ENCODE data around the gene SLC9A5.
A peak's percentile ranks its signal among the peaks of the same experiment; 100 is the strongest.

SLC9A5 gene

GRCh38 chr16:67238806-67239470, 9.8 kb upstream of the SLC9A5 start:
- DNase-seq = no peak

GRCh38 chr16:67240506-67240905, 8.3 kb upstream of the SLC9A5 start:
- DNase-seq = no peak

GRCh38 chr16:67241008-67241900, 7.5 kb upstream of the SLC9A5 start:
- DNase-seq = no peak

DNA sequence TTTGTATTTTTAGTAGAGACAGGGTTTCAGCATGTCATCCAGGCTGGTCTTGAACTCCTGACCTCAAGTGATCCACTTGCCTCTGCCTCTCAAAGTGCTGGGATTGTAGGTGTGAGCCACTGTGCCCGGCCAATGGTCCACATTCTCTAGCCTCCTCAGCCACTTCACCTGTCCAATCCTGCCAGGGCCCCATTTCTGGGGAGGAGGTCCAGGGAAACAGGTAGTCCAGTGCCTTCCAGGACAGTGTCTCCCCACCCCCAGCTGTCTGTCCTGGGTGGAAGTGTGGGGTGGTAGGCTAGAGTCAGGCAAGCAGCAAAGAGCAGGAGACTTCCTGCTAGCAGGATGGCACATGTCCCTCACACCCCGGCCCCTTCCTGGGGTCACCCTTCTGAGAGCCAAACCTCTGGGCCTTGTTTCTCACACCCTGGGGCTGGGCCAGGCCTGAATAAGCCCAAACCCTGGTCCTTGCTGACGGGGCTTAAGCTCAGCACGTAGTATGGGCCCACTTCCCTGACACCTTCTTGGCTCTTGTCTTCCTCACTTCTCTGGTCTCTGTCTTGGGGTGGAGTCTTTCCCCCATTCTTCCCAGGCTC, 6.5 kb upstream of the SLC9A5 start:
- no peak for DNase-seq

- no peak for DNase-seq
Measured at GRCh38 chr16:67243481-67243880, 5.3 kb upstream of the SLC9A5 start.

GRCh38 chr16:67244387-67245185, 4.2 kb upstream of the SLC9A5 start:
- DNase-seq = peak; percentile 73 to 78

DNA sequence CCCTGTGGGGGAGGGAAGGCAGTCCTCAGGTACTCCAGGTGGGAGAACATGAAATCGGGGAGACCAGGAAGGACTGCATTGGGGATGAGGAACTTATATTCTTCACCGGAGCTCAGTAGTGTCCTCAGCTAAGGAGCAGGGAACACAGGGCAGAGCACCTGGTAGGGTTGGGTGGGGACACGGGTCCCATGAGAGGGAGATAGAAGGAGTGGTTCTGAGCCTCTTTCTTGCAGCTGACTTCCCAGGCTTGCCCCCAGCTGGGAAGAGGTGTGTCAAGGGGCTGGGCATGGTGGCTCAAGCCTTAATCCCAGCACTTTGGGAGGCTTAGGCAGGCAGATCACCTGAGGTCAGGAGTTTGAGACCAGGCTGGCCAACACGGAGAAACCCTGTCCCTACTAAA, 3.6 kb upstream of the SLC9A5 start:
- no peak for DNase-seq

DNA sequence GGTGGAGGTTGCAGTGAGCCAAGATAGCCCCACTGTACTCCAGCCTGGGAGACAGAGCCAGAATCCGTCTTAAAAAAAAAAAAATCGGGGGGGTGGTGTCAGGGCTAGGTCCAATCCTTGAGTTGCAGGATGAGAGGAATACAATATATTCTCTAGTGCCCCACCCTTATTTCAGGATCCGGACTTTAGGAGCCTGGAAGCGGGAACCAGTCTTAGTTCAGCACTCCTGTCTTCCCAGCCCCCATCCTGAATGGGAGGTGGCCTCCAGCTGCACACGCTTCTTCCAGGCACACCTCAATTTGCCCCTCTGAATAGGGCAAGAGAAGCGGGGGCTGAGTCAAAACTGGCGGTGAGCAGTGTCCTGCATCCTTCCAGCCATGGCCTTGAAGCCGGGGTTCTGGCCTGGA, 3.1 kb upstream of the SLC9A5 start:
- DNase-seq = no peak

GRCh38 chr16:67246081-67246755, 2.6 kb upstream of the SLC9A5 start:
- DNase-seq = no peak

DNA sequence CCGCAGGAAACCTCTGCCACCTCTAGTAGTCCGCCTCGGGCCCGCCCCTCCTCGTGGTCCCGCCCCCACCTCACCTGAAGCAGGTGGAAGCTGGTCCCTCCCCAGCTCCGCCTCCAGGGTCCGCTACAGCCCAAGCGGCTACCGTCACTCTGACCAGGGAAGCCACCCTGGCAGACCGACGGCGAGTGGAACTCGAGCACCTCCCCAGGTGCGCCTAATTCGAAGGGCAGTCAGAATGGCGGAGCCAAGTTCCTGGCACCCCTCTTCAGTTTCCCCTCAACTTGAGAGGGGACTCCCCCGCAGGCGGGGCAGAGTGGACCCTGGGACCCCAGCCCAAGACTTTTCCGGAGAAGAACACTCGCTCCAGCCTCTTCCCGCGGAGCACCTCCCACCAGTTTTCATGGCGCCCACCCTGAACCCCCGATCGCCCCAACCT, 2.0 kb upstream of the SLC9A5 start:
- peak; percentile 32 to 44 for DNase-seq

DNA sequence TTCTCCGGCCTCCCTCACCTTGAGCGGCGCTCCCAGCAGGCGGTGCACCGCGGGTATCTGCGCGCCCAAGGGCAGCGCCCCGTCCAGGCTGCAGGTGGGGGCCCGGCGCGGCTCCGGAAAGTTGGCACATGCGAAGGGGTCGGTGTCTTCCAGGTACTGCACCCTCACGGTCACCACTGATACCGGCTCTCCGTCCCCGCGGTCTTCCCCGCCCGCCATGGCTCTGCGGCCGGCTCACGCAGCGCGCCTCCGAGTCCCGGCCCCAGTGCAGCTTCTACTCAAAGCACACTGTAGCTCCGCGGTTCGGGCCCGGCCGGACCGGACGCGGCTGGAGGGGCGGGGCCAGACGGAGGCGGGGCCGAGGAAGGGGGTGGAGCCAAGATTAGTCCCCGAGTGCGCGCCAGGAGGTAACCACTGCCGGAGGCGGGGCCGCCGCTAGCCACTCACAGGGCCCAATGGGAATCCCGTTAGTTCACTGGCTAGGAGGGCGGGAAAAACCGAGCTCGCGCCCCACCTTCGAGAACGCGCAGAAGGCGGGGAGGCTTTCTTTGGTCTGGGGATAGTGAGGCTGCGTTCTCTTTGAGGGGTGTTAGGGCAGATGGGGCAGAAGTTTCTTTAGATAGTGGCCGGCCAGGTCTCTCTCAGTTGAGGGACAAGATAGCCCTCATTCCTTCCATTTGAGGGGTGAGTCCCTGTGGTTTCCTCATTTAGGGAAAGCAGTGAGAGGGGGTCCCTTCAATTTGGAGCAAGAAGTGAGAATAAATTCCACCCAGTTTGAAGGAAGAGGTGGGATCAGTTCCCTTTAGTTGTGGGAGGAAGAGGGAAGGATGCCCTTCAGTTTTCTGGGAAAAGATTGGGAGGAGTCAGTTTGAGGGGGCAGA, 1.3 kb upstream of the SLC9A5 start, which contains the start of gene FHOD1:
Gene FHOD1, minus strand, starts transcription at position 290 of the 881 bp plus-strand sequence. Its CDS starts 71 bp downstream, at position 219.
- peak; percentile 93 for DNase-seq

GRCh38 chr16:67248073-67248400, 742 bp upstream of the SLC9A5 start:
- no peak for DNase-seq

GRCh38 chr16:67249178-67250044, 632 bp downstream of the SLC9A5 start:
- no peak for DNase-seq

DNA sequence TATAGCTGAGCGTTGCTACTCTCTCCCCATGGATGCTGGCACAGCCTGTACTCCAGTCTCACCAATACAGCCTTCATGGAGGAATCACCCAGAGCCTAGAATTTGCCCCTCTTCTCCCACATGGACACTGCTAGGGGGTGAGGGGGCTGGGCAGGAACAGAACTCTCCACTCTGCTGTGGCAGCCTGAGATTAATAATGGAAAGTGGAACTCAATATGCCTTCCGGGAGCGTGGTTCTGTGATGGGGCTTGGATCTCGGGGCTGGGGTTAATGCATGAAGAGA, 1.2 kb downstream of the SLC9A5 start:
- no peak for DNase-seq

DNA sequence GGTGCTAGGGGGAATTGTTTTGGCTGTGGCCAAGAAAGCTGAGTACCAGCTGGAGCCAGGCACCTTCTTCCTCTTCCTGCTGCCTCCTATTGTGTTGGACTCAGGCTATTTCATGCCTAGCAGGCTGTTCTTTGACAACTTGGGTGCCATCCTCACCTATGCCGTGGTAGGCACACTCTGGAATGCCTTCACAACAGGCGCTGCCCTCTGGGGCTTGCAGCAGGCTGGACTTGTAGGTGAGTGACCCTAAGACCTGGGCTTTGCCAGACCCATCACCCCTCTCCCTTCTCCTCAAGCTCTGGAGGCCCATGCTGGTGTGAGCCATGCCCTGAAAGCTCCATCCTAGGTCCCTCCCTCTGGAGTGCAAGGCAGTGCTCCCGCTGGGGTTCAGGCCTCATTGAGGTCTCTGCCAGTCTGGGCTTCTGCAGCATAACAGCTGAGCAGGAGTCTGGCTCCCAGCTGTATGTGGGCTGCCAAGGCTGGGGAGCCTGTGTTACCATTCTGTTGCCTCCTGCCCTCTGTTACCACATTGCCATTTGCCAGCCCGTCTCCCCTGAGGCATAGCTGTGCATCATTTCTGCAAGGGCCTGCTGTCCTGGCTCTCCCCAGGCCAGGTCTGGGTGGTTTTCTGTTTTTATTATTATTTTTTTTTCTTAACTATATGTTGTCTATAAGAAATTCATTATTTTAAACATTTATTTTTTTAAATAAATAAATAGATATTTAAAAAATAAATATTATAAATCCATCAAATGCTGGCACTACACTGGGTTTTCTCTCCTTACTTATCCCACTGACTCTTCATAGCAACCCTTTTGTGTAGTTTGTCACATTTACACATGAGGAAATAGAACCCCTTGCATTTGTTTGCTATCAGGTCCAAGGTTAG, 4.1 kb downstream of the SLC9A5 start:
- no peak for DNase-seq

GRCh38 chr16:67254801-67255552, 6.2 kb downstream of the SLC9A5 start:
- DNase-seq = no peak

DNA sequence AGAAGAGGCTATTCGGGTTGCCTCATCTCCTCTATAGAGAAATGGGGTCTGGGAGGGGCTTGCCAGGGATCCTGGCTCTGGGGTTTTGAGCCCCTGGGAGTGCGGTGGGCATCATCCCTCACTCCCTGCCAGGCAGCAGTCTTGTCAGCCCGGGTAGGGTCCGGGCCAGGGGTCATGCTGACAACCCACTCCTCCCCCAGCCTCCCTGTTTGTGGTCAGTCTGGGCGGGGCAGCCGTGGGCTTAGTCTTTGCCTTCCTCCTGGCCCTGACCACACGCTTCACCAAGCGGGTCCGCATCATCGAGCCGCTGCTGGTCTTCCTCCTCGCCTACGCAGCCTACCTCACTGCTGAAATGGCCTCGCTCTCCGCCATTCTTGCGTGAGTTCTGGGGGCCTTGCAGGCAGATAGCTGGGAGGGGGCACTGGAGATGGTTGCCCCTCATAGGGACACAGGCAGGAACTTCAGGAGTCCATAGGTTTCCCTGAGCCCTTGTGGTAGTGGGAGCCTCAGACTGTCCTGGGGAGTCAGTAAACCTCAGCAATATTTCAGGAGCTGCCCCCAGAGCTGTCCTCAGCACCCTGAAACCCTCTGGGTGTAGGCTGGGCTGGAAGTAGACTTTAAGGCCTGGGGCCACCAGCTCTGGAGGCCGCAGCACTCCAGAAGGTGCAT, 6.9 kb downstream of the SLC9A5 start:
- DNase-seq = no peak

- no peak for DNase-seq
Measured at GRCh38 chr16:67256701-67257230, 8.0 kb downstream of the SLC9A5 start.

Measured in activated CD4-positive, alpha-beta T cell treated with anti-CD3 and anti-CD28 coated beads, Interleukin-2, amount 50 U/mL, for 4 hours (primary cell).